HEK293T (cell line): ENCODE data around the gene LRRFIP1.

Experiments used
- BHLHE40 ChIP-seq: fragments of 450-650 bp; IDR thresholded peaks from 2 replicates; pipeline ENCODE4 v1.6.1; 2016; ENCODE audit warnings: mild to moderate bottlenecking, moderate library complexity, borderline replicate concordance
- CTBP1 ChIP-seq: fragments of 450-650 bp; IDR thresholded peaks from 2 replicates; pipeline ENCODE4 v1.6.1; 2016; ENCODE audit warnings: borderline replicate concordance
- SP1 ChIP-seq: fragments of 450-650 bp; IDR thresholded peaks from 2 replicates; pipeline ENCODE4 v1.6.1; 2017
- SUZ12 ChIP-seq: fragments of 450-650 bp; IDR thresholded peaks from 2 replicates; pipeline ENCODE4 v1.6.1; 2016; ENCODE audit warnings: mild to moderate bottlenecking

GRCh38 chr2:237616373-237616733 is 11.0 kb upstream of the LRRFIP1 start:
- TF ChIP-seq CTBP1: no peak
- no peak for TF ChIP-seq BHLHE40
- TF ChIP-seq SUZ12: no peak
- no peak for TF ChIP-seq SP1
